ENCODE data around the gene TRAIP.
"Not testable (repeated sequence)": the region's sequence is repeated elsewhere in the genome, so short reads cannot be mapped to it uniquely, and the experiment has no call there.

The TRAIP gene

GRCh38 chr3:49787536-49787935 lies 68.8 kb downstream of the TRAIP start:
- DNase-seq = no peak

GRCh38 chr3:49787182-49787464 lies 69.2 kb downstream of the TRAIP start:
- no peak for DNase-seq

- DNase-seq = peak; percentile 97
Measured at GRCh38 chr3:49786357-49787181, 69.8 kb downstream of the TRAIP start, which contains the start of gene IP6K1. Gene IP6K1 (minus strand): TSS chr3:49786542. CDS start chr3:49748040, 38,502 bp downstream.

- no peak for DNase-seq
Measured at GRCh38 chr3:49785565-49786356, 70.6 kb downstream of the TRAIP start.

- not testable (repeated sequence) for DNase-seq
Measured at GRCh38 chr3:49782277-49782676, 74.1 kb downstream of the TRAIP start.

- DNase-seq = no peak
Measured at GRCh38 chr3:49781415-49782199, 74.8 kb downstream of the TRAIP start.

- DNase-seq = not testable (repeated sequence)
Measured at GRCh38 chr3:49780975-49781365, 75.4 kb downstream of the TRAIP start.

- no peak for DNase-seq
Measured at GRCh38 chr3:49780080-49780974, 76.0 kb downstream of the TRAIP start.

- no peak for DNase-seq
Measured at GRCh38 chr3:49779358-49780079, 76.8 kb downstream of the TRAIP start.
